22Rv1 (cell line): ENCODE measurements around the gene OR2Y1.
"Not testable (repeated sequence)": the region's sequence is repeated elsewhere in the genome, so short reads cannot be mapped to it uniquely, and the experiment has no call there.

ENCODE experiments used
- H3K27ac ChIP-seq: fragments of 450-650 bp; 2 replicates; pipeline ENCODE4 v1.5.1; 2017
- ZFX ChIP-seq: fragments of 450-650 bp; IDR thresholded peaks from 2 replicates; pipeline ENCODE4 v1.6.1; 2017; ENCODE audit warnings: antibody characterized with exemption, borderline replicate concordance
- TF ChIP-seq, protein P1 (sequence below): fragments of 450-650 bp; IDR thresholded peaks from 2 replicates; pipeline ENCODE4 v1.5.1; 2017; ENCODE audit warnings: mild to moderate bottlenecking

Gene OR2Y1, protein sequence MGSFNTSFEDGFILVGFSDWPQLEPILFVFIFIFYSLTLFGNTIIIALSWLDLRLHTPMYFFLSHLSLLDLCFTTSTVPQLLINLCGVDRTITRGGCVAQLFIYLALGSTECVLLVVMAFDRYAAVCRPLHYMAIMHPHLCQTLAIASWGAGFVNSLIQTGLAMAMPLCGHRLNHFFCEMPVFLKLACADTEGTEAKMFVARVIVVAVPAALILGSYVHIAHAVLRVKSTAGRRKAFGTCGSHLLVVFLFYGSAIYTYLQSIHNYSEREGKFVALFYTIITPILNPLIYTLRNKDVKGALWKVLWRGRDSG

DNA sequence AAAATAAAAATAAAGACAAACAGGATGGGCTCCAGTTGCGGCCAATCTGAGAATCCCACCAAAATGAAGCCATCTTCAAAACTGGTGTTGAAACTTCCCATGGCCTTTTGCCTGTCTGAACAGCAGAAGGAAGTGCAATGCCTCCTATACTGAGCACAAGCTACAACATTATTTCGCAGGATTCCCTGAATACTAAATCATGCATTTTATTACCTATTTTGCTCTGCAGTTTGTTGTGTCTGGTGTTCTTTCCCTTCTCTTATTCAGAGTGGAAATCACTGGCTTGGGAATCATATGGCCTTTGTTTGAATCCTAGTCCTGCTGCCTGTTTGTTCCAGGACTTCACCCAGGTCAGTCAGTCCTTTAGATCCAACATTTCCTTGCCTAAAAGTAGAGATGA, at the start of gene OR2Y1:
OR2Y1 (minus strand) TSS at position 101 of the 400 bp plus-strand sequence; CDS start at position 101, 0 bp downstream.
- TF ChIP-seq, protein P1, sequence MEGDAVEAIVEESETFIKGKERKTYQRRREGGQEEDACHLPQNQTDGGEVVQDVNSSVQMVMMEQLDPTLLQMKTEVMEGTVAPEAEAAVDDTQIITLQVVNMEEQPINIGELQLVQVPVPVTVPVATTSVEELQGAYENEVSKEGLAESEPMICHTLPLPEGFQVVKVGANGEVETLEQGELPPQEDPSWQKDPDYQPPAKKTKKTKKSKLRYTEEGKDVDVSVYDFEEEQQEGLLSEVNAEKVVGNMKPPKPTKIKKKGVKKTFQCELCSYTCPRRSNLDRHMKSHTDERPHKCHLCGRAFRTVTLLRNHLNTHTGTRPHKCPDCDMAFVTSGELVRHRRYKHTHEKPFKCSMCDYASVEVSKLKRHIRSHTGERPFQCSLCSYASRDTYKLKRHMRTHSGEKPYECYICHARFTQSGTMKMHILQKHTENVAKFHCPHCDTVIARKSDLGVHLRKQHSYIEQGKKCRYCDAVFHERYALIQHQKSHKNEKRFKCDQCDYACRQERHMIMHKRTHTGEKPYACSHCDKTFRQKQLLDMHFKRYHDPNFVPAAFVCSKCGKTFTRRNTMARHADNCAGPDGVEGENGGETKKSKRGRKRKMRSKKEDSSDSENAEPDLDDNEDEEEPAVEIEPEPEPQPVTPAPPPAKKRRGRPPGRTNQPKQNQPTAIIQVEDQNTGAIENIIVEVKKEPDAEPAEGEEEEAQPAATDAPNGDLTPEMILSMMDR: no peak
- no peak for TF ChIP-seq ZFX
- H3K27ac ChIP-seq: no peak within 1 kb of the TSS

DNA sequence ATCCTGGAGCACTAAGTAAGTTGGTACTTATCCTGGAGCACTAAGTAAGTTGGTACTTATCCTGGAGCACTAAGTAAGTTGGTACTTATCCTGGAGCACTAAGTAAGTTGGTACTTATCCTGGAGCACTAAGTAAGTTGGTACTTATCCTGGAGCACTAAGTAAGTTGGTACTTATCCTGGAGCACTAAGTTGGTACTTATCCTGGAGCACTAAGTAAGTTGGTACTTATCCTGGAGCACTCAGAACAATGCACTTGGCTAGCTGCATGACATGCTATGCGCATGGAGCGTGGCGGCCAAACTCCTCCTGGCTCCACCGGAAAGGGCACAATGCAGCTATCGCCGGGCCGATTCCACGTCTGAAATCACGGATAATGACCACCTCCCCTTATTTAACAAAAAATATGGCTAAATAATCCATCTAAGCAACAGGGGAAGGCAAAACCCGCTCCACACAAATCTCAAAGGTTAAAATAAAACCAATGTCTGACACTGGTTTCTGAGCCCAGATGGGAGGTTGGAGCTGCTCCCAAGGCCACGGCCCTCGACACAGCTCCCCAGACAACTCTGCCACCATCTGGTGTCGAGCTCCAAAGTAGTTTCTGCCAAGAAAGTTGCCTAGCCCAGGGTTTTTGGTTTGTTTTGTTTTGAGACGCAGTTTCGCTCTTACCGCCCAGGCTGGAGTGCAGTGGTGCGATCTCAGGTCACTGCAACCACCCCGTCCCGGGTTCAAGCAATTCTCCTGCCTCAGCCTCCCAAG, 49.0 kb upstream of the OR2Y1 start:
- H3K27ac ChIP-seq: not testable (repeated sequence)

DNA sequence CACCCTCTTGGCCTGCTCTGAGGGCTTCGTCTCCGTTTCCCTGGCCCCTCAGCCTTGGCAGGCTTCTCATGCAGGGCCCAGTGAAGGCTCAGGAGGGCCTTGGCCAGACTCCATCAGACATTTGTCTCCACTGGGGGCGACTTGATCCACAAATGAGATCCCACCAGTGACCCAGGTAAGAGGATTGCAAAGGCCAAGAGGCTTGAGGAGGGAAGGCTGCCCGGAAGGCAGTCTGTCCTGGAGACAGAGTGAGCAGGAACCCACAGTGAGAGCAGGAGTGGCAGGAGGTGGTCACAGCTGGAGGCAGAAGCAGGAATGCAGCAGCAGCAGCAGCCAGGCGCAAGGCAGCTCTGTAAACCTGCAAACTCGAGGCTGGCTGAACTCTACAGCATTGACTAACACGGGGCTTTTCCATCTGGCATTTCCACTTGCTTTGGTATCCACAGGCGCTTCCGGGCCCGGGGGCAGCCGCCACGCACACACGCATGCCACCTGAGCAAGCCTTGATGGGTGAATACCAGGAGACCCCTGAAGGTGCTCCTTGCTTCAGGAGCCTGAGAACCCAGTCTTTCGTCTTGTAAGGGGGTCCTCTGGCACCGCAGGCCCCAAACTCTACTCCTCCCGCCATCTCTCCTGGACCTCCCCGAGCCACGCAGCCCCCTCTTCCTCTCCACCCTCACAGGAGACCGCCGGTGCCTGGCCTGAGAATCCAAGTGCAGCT, 48.0 kb upstream of the OR2Y1 start:
- H3K27ac ChIP-seq: no peak overlapping the region
- no peak for TF ChIP-seq ZFX
- TF ChIP-seq, protein P1: no peak

DNA sequence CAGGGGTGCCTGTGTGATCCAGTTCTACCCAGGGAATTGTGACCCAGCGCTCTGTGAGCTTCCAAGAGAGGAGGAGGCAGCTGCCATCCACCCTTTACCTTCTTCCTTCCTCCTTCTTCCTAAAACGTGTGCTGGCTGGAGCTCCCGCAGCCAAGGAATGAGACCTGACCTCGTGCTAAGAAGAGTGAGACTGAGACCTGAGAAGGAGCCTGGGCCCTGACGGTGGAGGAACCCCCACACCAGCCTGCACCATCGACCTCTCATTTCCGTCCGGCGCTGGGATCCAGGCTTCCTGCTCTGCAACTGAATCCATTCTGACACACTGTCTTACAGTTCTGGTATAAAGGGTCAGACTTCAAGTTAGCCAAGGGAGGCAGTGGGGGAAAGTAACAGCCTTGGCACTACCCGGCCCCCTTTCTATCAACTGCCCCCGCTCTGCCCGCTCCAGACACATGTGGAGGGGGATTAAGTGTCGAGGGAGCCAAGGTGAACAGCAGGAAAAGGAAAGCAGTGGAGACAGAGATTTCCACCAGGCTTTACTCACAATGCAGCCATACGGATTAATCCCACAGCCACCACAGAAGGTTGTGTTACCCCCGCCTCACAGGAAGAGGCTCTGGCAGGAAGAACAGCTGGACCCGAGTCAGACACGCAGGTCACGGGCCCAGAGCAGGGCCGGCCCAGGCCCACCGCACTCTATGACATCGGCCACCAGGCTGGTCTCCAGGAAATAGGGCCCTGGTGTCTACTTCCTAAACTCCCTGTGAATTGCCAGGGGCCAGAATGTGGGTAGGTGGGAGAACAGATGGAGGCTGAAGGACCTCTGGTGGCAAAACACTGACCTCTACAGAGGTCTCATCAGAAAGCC, 46.9 kb upstream of the OR2Y1 start:
- TF ChIP-seq, protein P1: no peak
- no peak for TF ChIP-seq ZFX
- H3K27ac ChIP-seq: no peak overlapping the region

DNA sequence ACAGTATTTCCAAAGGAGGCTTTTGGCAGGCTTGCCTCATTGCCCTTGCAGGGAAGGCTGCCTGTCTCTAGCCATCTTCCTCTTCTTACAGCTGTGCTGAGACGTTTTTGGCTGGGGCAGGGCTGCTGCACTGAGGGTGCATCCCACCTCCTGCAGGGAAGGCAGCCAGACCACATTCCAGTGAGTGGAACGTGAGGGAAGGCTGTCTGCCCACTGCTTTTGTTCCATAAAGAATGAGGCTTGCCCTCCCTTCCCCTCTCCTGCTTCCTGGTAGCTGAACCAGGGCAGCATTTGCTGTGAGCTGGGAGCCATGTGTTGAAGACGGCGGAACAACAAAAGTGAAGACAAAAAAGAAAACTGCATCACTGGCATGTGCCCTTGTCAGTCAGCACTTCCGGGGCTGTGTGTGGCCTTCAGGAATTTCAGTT, 46.0 kb upstream of the OR2Y1 start:
- H3K27ac ChIP-seq: no peak overlapping the region; the same call in 1 of the 2 replicates
- no peak for TF ChIP-seq ZFX
- TF ChIP-seq, protein P1: no peak

DNA sequence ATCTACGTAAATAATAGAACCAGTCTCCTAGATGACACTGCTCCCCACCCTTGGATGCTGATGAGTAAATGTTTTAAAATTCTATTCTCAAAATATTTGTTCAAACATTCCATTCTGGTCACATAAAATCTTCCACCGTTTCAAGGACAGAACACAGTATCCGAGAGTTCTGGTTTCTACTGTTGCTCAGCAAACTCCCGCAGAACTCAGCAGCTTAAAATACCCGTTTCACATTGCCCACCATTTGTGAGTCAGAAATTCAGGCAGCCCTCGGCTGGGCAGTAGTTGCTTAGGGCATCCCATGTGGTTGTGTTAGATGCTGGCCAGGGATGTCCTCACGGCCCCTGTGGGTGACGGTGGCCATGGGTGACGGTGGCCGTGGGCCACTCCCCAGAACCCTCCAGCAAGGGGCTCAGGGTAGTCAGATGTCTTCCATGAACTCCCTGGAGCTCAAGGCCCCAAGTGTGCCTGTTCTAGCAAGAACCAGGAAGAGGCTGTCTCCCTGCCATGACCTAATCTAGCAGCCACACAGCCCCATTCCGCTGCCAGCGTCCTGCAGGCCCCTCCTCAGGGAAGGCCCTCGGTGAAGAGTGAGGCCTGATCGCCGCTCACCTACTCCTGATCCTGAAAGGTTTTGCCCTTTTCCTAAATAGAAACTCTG, 45.4 kb upstream of the OR2Y1 start:
- TF ChIP-seq ZFX: no peak
- TF ChIP-seq, protein P1: no peak
- H3K27ac ChIP-seq: no peak overlapping the region; the same call in 1 of the 2 replicates
